IMR-90 (cell line): ENCODE measurements around the gene ENKUR. TPM values are rescaled to one million over a fixed set of nuclear protein-coding genes. Genes with fewer than 3 reads are reported as not detected.

ENCODE experiments used
- ATAC-seq: fragments of 200-7000 bp; cut with Tn5 transposase; 2 replicates; pipeline ENCODE4 v1.9.1; 2020; ENCODE audit warnings: low read depth, mild to moderate bottlenecking, moderate library complexity
- BruUV-seq: library from RNA; stranded (reverse); fragments of 400-500 nt; replicated peaks from 2 replicates; lab custom pipeline; 2021; lab: Mats Ljungman, UMichigan
- CTCF ChIA-PET: fragments of 300-600 bp; formaldehyde crosslinking; extraction: SDS; loops from one replicate; lab custom pipeline; 2021; ENCODE audit warnings: antibody characterized with exemption; lab: Yijun Ruan, JAX
- POLR2A ChIA-PET: fragments of 300-600 bp; sonication (Branson Sonifier 250); formaldehyde crosslinking; loops from one replicate; lab custom pipeline; 2022; ENCODE audit warnings: antibody characterized with exemption; ENCODE audit not compliant: unreplicated experiment; lab: Charles Lee
- DNase-seq: peaks from one replicate; pipeline ENCODE4 v3.0.0; 2013
- H2AFZ ChIP-seq: replicated peaks from 2 replicates; pipeline ENCODE3; 2013; ENCODE audit warnings: low read length, mild to moderate bottlenecking; ENCODE audit not compliant: poor library complexity
- H2AK5ac ChIP-seq: 2 replicates; pipeline ENCODE4 v1.6.1; 2013; ENCODE audit warnings: low read depth, low read length, inconsistent platforms
- H2AK9ac ChIP-seq: replicated peaks from 2 replicates; pipeline ENCODE3; 2013; ENCODE audit warnings: mild to moderate bottlenecking, low read depth, low read length, moderate library complexity; ENCODE audit not compliant: poor library complexity
- H2BK120ac ChIP-seq: 2 replicates; pipeline ENCODE4 v1.6.1; 2013; ENCODE audit warnings: low read depth, low read length, inconsistent platforms
- H2BK15ac ChIP-seq: 3 replicates; pipeline ENCODE4 v1.6.1; 2013; ENCODE audit warnings: low read depth, low read length, inconsistent platforms
- H2BK20ac ChIP-seq: 2 replicates; pipeline ENCODE4 v1.6.1; 2013; ENCODE audit warnings: low read depth, mild to moderate bottlenecking, inconsistent platforms, low read length, moderate library complexity
- H2BK5ac ChIP-seq: 2 replicates; pipeline ENCODE4 v1.6.1; 2013; ENCODE audit warnings: mild to moderate bottlenecking, low read depth, low read length, inconsistent platforms; ENCODE audit not compliant: poor library complexity, severe bottlenecking
- H3K14ac ChIP-seq: replicated peaks from 2 replicates; pipeline ENCODE4 v1.6.1; 2013; ENCODE audit warnings: low read depth, low read length, inconsistent platforms
- H3K18ac ChIP-seq: 2 replicates; pipeline ENCODE4 v1.6.1; 2013; ENCODE audit warnings: low read depth, low read length, control low read depth
- H3K23ac ChIP-seq: 2 replicates; pipeline ENCODE4 v1.6.1; 2013; ENCODE audit warnings: low read depth, low read length, inconsistent platforms
- H3K27ac ChIP-seq: 2 replicates; pipeline ENCODE4 v1.5.1; 2013; ENCODE audit warnings: mild to moderate bottlenecking, control low read depth, low read length; ENCODE audit not compliant: insufficient read depth
- H3K27me3 ChIP-seq: 2 replicates; pipeline ENCODE4 v1.6.1; 2013; ENCODE audit warnings: low read length; ENCODE audit not compliant: control insufficient read depth, insufficient read depth
- H3K36me3 ChIP-seq: 2 replicates; pipeline ENCODE4 v1.6.1; 2013; ENCODE audit warnings: low read length, mixed read lengths; ENCODE audit not compliant: control insufficient read depth, insufficient read depth
- H3K4ac ChIP-seq: 2 replicates; pipeline ENCODE4 v1.6.1; 2013; ENCODE audit warnings: low read depth, low read length, inconsistent platforms
- H3K4me1 ChIP-seq: 2 replicates; pipeline ENCODE4 v1.6.1; 2013; ENCODE audit warnings: low read length, mixed read lengths; ENCODE audit not compliant: control insufficient read depth, insufficient read depth
- H3K4me2 ChIP-seq: 2 replicates; pipeline ENCODE4 v1.6.1; 2013; ENCODE audit warnings: low read depth, mild to moderate bottlenecking, control low read depth, low read length, moderate library complexity
- H3K4me3 ChIP-seq: 2 replicates; pipeline ENCODE4 v1.5.1; 2013; ENCODE audit warnings: low read depth, mild to moderate bottlenecking, control low read depth, low read length, moderate library complexity; ENCODE audit not compliant: insufficient read depth
- H3K56ac ChIP-seq: 2 replicates; pipeline ENCODE4 v1.6.1; 2013; ENCODE audit warnings: low read length, inconsistent platforms; ENCODE audit not compliant: insufficient read depth; ENCODE audit errors: extremely low read depth
- H3K79me1 ChIP-seq, 2 experiments: 2 replicates each; pipeline ENCODE4 v1.6.1; 2013; ENCODE audit warnings: low read length in 2 of 2, inconsistent platforms in 1 of 2, low read depth in 1 of 2
- H3K9ac ChIP-seq: 2 replicates; pipeline ENCODE4 v1.6.1; 2013; ENCODE audit warnings: low read depth, low read length, control low read depth
- H3K9me1 ChIP-seq: 2 replicates; pipeline ENCODE4 v1.6.1; 2013; ENCODE audit warnings: low read length, inconsistent platforms; ENCODE audit not compliant: insufficient read depth
- H3K9me3 ChIP-seq: 2 replicates; pipeline ENCODE4 v1.6.1; 2013; ENCODE audit warnings: low read length; ENCODE audit not compliant: control insufficient read depth, insufficient read depth
- H4K20me1 ChIP-seq: 2 replicates; pipeline ENCODE4 v1.6.1; 2013; ENCODE audit warnings: low read length, inconsistent platforms; ENCODE audit not compliant: insufficient read depth
- H4K5ac ChIP-seq: 2 replicates; pipeline ENCODE4 v1.6.1; 2013; ENCODE audit warnings: mild to moderate bottlenecking, low read depth, low read length, control low read depth
- H4K8ac ChIP-seq, 2 experiments: 2 replicates each; pipeline ENCODE4 v1.6.1; 2013; ENCODE audit warnings: low read depth in 2 of 2, low read length in 2 of 2, control low read depth in 1 of 2, inconsistent platforms in 1 of 2
- H4K91ac ChIP-seq: 2 replicates; pipeline ENCODE4 v1.6.1; 2013; ENCODE audit warnings: low read depth, low read length, inconsistent platforms; ENCODE audit not compliant: insufficient read depth
- BHLHE40 ChIP-seq: fragments of 150-350 bp; IDR thresholded peaks from 2 replicates; pipeline ENCODE4 v1.6.1; 2016; ENCODE audit warnings: mild to moderate bottlenecking, low read depth, low read length
- CEBPB ChIP-seq: IDR thresholded peaks from 2 replicates; pipeline ENCODE4 v1.6.1; 2012; ENCODE audit warnings: low read depth, low read length, improper control_type of control experiment
- CHD1 ChIP-seq: IDR thresholded peaks from 2 replicates; pipeline ENCODE4 v1.6.1; 2012; ENCODE audit warnings: low read depth, low read length, improper control_type of control experiment
- FOS ChIP-seq: fragments of 150-350 bp; IDR thresholded peaks from 2 replicates; pipeline ENCODE4 v1.6.1; 2016; ENCODE audit warnings: low read depth, low read length
- MAZ ChIP-seq: IDR thresholded peaks from 2 replicates; pipeline ENCODE4 v1.6.1; 2012; ENCODE audit warnings: low read depth, mild to moderate bottlenecking, low read length, improper control_type of control experiment, moderate library complexity, borderline replicate concordance
- MXI1 ChIP-seq: IDR thresholded peaks from 2 replicates; pipeline ENCODE4 v1.6.1; 2012; ENCODE audit warnings: low read depth, mild to moderate bottlenecking, low read length, moderate library complexity, borderline replicate concordance
- NFE2L2 ChIP-seq: fragments of 150-350 bp; IDR thresholded peaks from 2 replicates; pipeline ENCODE4 v1.6.1; 2016; ENCODE audit warnings: low read depth, mild to moderate bottlenecking, low read length
- RAD21 ChIP-seq: IDR thresholded peaks from 2 replicates; pipeline ENCODE4 v1.6.1; 2012; ENCODE audit warnings: low read length, improper control_type of control experiment
- RFX5 ChIP-seq: IDR thresholded peaks from 2 replicates; pipeline ENCODE4 v1.8.0; 2012; ENCODE audit warnings: low read depth, mild to moderate bottlenecking, low read length, moderate library complexity
- WGBS, 2 experiments: methylation state at CpG; one replicate each; pipeline versions ENCODE4 v1.1.5 to v1.1.7; 2013; ENCODE audit warnings: missing lambda C conversion rate in 2 of 2; ENCODE audit not compliant: insufficient read length in 1 of 2; ENCODE audit errors: extremely low coverage in 2 of 2; 5-methylcytosine and 5-hydroxymethylcytosine counted together
- dilution Hi-C: fragments of 300-500 bp; cut with HindIII; formaldehyde crosslinking; loops from one replicate; pipeline ENCODE4 v1.14.3; 2018; ENCODE audit warnings: low sequenced_read_pairs; ENCODE audit not compliant: unreplicated experiment
- in situ Hi-C: fragments of 300-500 bp; cut with MboI; formaldehyde crosslinking; loops from 3 replicates; pipeline ENCODE4 v1.14.3; 2019; ENCODE audit warnings: low sequenced_read_pairs, inconsistent platforms, mixed read lengths
- intact Hi-C: fragments of 100-400 bp; cut with micrococcal nuclease; formaldehyde crosslinking; loops from 2 replicates; pipeline ENCODE4 v1.10.0; 2022
- polyA plus RNA-seq, 3 experiments: library from polyadenylated mRNA; depleted of rRNA; stranded (reverse); fragments of >200 nt; gene quantifications; 2 replicates each; pipeline ENCODE4 v1.2.3, GENCODE V29; 2012; ENCODE audit warnings: low replicate concordance in 1 of 3
- total RNA-seq: library from RNA; depleted of rRNA; stranded (reverse); fragments of >200 nt; gene quantifications from 2 replicates; pipeline ENCODE4 v1.2.3, GENCODE V29; 2012
- TF ChIP-seq, protein P1 (sequence below): fragments of 150-350 bp; IDR thresholded peaks from 2 replicates; pipeline ENCODE4 v1.6.1; 2016; ENCODE audit warnings: low read depth, mild to moderate bottlenecking, low read length, moderate library complexity, borderline replicate concordance
- TF ChIP-seq, protein P2 (sequence below): conservative IDR thresholded peaks from 2 replicates; pipeline ENCODE4 v1.5.1; 2012; ENCODE audit warnings: mild to moderate bottlenecking, low read depth, low read length, improper control_type of control experiment

The ENKUR gene
- total and polyA plus RNA-seq, 2 of the 4 experiments (the other 2 are of a cell fraction), result not detected

DNA sequence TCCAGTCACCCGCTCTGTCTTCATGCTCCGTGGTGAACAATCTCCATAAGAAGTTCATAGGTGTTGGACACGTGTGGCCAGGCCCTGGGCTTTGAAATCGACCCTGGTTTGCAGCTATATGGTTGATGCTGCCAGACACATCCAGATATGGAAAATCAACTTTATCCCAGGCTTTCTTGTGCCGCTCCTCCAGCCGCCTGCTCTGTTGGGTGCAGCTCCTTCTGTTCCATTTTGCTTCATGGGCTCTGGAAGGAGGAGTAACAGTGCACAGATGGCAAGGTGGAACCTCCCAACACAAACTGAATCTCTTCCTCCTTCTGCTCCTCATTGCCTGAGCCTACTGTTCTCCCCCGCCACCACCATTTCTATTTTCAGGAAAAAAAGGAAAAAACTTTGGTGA is 45.2 kb upstream of the ENKUR start:
- in situ Hi-C loops, result no loop called here
- H3K27ac ChIP-seq, result no peak overlapping the region
- H2BK20ac ChIP-seq, result 0 out of 2 replicates have a peak overlapping the region, but pooled peaks have one; percentile 32
- ChIA-PET POLR2A (no interaction called here), CTCF (no interaction called here)
- ATAC-seq (no peak), DNase-seq (no peak)
- dilution Hi-C loops, result no loop called here
- no peak overlapping the region for H2BK15ac ChIP-seq
- no peak overlapping the region for H4K8ac ChIP-seq
- H3K14ac ChIP-seq, result no peak overlapping the region
- BruUV-seq, result no TSS peak
- peaks cover 2% of the 10 kb centered on the region; the same call in 1 of the 2 replicates for H3K27me3 ChIP-seq
- H3K4ac ChIP-seq, result no peak overlapping the region
- WGBS, 2 experiments, result 70% methylated on average over 2 of the region's 7 CpGs; no CpG with 5 or more reads in 1 of the 2 experiments
- no peak overlapping the region for H3K56ac ChIP-seq
- H3K4me2 ChIP-seq, result no peak overlapping the region
- H3K4me1 ChIP-seq, result peaks cover 5% of the 10 kb centered on the region; the same call in 1 of the 2 replicates
- H4K20me1 ChIP-seq, result no peaks in the 10 kb centered on the region
- no peak overlapping the region for H3K23ac ChIP-seq
- no peaks in the 10 kb centered on the region for H3K9me3 ChIP-seq
- 0 out of 2 replicates have a peak, but pooled peaks cover 3% of the 10 kb centered on the region for H3K9me1 ChIP-seq
- no peak overlapping the region for H2BK5ac ChIP-seq
- H3K79me1 ChIP-seq, result no peaks in the 10 kb centered on the region
- no peak overlapping the region for H2AFZ ChIP-seq
- no peak overlapping the region for H3K4me3 ChIP-seq
- intact Hi-C loops, result no loop called here
- H2BK120ac ChIP-seq, result no peak overlapping the region
- no peak overlapping the region for H3K9ac ChIP-seq
- 0 out of 2 replicates have a peak overlapping the region, but pooled peaks have one; percentile 24 for H2AK5ac ChIP-seq
- TF ChIP-seq, protein P1, sequence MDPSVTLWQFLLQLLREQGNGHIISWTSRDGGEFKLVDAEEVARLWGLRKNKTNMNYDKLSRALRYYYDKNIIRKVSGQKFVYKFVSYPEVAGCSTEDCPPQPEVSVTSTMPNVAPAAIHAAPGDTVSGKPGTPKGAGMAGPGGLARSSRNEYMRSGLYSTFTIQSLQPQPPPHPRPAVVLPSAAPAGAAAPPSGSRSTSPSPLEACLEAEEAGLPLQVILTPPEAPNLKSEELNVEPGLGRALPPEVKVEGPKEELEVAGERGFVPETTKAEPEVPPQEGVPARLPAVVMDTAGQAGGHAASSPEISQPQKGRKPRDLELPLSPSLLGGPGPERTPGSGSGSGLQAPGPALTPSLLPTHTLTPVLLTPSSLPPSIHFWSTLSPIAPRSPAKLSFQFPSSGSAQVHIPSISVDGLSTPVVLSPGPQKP, result no peak
- TF ChIP-seq MAZ (no peak), CEBPB (no peak), RFX5 (no peak), MXI1 (no peak), BHLHE40 (no peak), RAD21 (no peak), FOS (no peak), NFE2L2 (no peak), CHD1 (no peak)
- TF ChIP-seq, protein P2, sequence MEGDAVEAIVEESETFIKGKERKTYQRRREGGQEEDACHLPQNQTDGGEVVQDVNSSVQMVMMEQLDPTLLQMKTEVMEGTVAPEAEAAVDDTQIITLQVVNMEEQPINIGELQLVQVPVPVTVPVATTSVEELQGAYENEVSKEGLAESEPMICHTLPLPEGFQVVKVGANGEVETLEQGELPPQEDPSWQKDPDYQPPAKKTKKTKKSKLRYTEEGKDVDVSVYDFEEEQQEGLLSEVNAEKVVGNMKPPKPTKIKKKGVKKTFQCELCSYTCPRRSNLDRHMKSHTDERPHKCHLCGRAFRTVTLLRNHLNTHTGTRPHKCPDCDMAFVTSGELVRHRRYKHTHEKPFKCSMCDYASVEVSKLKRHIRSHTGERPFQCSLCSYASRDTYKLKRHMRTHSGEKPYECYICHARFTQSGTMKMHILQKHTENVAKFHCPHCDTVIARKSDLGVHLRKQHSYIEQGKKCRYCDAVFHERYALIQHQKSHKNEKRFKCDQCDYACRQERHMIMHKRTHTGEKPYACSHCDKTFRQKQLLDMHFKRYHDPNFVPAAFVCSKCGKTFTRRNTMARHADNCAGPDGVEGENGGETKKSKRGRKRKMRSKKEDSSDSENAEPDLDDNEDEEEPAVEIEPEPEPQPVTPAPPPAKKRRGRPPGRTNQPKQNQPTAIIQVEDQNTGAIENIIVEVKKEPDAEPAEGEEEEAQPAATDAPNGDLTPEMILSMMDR, result no peak
- H3K36me3 ChIP-seq, result no peaks in the 10 kb centered on the region
- no peak overlapping the region for H2AK9ac ChIP-seq
- no peak overlapping the region for H4K5ac ChIP-seq
- H3K18ac ChIP-seq, result no peak overlapping the region
- no peak overlapping the region for H4K91ac ChIP-seq
